WTC11 (cell line): ENCODE measurements around the gene MAPT. TPM values are rescaled to one million over a fixed set of nuclear protein-coding genes. Genes with fewer than 3 reads are reported as not detected.

ENCODE experiments used
- ATAC-seq: fragments of 200-7000 bp; cut with Tn5 transposase; 2 replicates; pipeline ENCODE4 v1.10.0; 2021; ENCODE audit warnings: mild to moderate bottlenecking, moderate library complexity
- CTCF ChIA-PET: fragments of 300-600 bp; sonication (Branson Sonifier 250); formaldehyde crosslinking; loops from one replicate; lab custom pipeline; 2021; ENCODE audit warnings: antibody characterized with exemption; lab: Charles Lee
- POLR2A ChIA-PET: fragments of 350-600 bp; sonication (Branson Sonifier 250); formaldehyde crosslinking; loops from one replicate; lab custom pipeline; 2021; ENCODE audit warnings: antibody characterized with exemption; lab: Charles Lee
- DNase-seq: peaks from one replicate; pipeline ENCODE4 v3.0.0; 2021; ENCODE audit warnings: low spot score
- H3K27ac Mint-ChIP-seq: 2 replicates; pipeline ENCODE4 v1.8.0; 2021; ENCODE audit warnings: mixed read lengths
- H3K27me3 Mint-ChIP-seq: 2 replicates; pipeline ENCODE4 v1.8.0; 2021; ENCODE audit warnings: low read depth, mild to moderate bottlenecking, moderate library complexity, mixed read lengths
- H3K36me3 Mint-ChIP-seq: 2 replicates; pipeline ENCODE4 v1.8.0; 2021; ENCODE audit warnings: mixed read lengths
- H3K4me1 Mint-ChIP-seq: 2 replicates; pipeline ENCODE4 v1.8.0; 2022; ENCODE audit warnings: mixed read lengths
- H3K4me3 Mint-ChIP-seq: 2 replicates; pipeline ENCODE4 v1.8.0; 2021; ENCODE audit warnings: mild to moderate bottlenecking, moderate library complexity, mixed read lengths
- H3K9me3 Mint-ChIP-seq: 2 replicates; pipeline ENCODE4 v1.8.0; 2021; ENCODE audit warnings: mixed read lengths
- ATF2 ChIP-seq: sonication (generic); formaldehyde crosslinking; IDR thresholded peaks from 2 replicates; pipeline ENCODE4 v1.8.1; 2022; ENCODE audit warnings: low read depth, missing genetic modification reagents, borderline replicate concordance
- ATF6 ChIP-seq: sonication (generic); formaldehyde crosslinking; IDR thresholded peaks from 2 replicates; pipeline ENCODE4 v1.8.1; 2023; ENCODE audit warnings: mild to moderate bottlenecking, missing genetic modification reagents
- CREB1 ChIP-seq: sonication (generic); formaldehyde crosslinking; IDR thresholded peaks from 2 replicates; pipeline ENCODE4 v1.8.0; 2023; ENCODE audit warnings: mild to moderate bottlenecking, missing genetic modification reagents
- ESRRA ChIP-seq: sonication (generic); formaldehyde crosslinking; IDR thresholded peaks from 2 replicates; pipeline ENCODE4 v1.8.1; 2022; ENCODE audit warnings: mild to moderate bottlenecking, missing genetic modification reagents, borderline replicate concordance
- GABPB1 ChIP-seq: sonication (generic); formaldehyde crosslinking; IDR thresholded peaks from 2 replicates; pipeline ENCODE4 v1.8.1; 2023; ENCODE audit warnings: mild to moderate bottlenecking, missing genetic modification reagents
- JUN ChIP-seq: sonication (generic); formaldehyde crosslinking; IDR thresholded peaks from 2 replicates; pipeline ENCODE4 v1.8.0; 2023; ENCODE audit warnings: mild to moderate bottlenecking, missing genetic modification reagents
- KAT7 ChIP-seq: sonication (generic); formaldehyde crosslinking; IDR thresholded peaks from 2 replicates; pipeline ENCODE4 v1.8.1; 2023; ENCODE audit warnings: missing genetic modification reagents, mild to moderate bottlenecking, borderline replicate concordance
- TEAD1 ChIP-seq: sonication (generic); formaldehyde crosslinking; IDR thresholded peaks from 2 replicates; pipeline ENCODE4 v1.8.0; 2022; ENCODE audit warnings: mild to moderate bottlenecking, missing genetic modification reagents
- total RNA-seq: library from RNA; stranded (reverse); gene quantifications from 3 replicates; pipeline ENCODE4 v1.2.3, GENCODE V29; 2021
- TF ChIP-seq, protein P1 (sequence below): fragments of 250-450 bp; sonication (Bioruptor Pico); IDR thresholded peaks from 2 replicates; pipeline ENCODE4 v1.9.0; 2021; ENCODE audit warnings: mild to moderate bottlenecking
- TF ChIP-seq, protein P2 (sequence below): fragments of 250-450 bp; sonication (Bioruptor Pico); IDR thresholded peaks from 2 replicates; pipeline ENCODE4 v1.9.0; 2021; ENCODE audit warnings: mild to moderate bottlenecking, borderline replicate concordance
- TF ChIP-seq, protein P3 (sequence below): sonication (generic); formaldehyde crosslinking; IDR thresholded peaks from 2 replicates; pipeline ENCODE4 v1.8.1; 2023; ENCODE audit warnings: mild to moderate bottlenecking, missing genetic modification reagents
- TF ChIP-seq, protein P4 (sequence below): sonication (generic); formaldehyde crosslinking; IDR thresholded peaks from 2 replicates; pipeline ENCODE4 v1.8.1; 2022; ENCODE audit warnings: low read depth, mild to moderate bottlenecking, moderate library complexity, missing genetic modification reagents, borderline replicate concordance
- TF ChIP-seq, protein P5 (sequence below): fragments of 250-450 bp; sonication (Bioruptor Pico); conservative IDR thresholded peaks from 2 replicates; pipeline ENCODE4 v1.9.0; 2021; ENCODE audit warnings: mild to moderate bottlenecking

The MAPT gene
- total RNA-seq, 1 experiment from 2014 or later: 2.2 TPM

DNA sequence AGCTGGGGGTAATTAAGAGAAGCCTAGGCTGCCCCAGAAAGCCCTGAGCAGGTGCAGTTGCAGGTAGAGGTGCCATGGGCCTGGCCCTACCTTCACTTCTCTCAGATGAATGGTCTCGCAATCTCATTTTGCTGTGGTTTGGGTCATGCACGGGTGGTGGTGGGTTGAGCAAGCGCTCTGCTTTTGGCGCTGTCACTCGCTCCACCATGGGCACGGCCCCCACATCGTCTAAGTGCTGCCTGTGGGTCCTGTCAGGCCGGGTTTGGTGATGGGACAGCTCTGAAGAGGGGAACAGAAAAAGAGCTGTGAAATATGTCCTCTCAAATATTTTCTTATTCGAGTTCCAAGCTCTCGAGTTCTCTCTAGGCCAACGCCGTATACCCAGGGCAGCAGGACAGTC lies 144.6 kb downstream of the MAPT start (continued):
- TF ChIP-seq, protein P1, sequence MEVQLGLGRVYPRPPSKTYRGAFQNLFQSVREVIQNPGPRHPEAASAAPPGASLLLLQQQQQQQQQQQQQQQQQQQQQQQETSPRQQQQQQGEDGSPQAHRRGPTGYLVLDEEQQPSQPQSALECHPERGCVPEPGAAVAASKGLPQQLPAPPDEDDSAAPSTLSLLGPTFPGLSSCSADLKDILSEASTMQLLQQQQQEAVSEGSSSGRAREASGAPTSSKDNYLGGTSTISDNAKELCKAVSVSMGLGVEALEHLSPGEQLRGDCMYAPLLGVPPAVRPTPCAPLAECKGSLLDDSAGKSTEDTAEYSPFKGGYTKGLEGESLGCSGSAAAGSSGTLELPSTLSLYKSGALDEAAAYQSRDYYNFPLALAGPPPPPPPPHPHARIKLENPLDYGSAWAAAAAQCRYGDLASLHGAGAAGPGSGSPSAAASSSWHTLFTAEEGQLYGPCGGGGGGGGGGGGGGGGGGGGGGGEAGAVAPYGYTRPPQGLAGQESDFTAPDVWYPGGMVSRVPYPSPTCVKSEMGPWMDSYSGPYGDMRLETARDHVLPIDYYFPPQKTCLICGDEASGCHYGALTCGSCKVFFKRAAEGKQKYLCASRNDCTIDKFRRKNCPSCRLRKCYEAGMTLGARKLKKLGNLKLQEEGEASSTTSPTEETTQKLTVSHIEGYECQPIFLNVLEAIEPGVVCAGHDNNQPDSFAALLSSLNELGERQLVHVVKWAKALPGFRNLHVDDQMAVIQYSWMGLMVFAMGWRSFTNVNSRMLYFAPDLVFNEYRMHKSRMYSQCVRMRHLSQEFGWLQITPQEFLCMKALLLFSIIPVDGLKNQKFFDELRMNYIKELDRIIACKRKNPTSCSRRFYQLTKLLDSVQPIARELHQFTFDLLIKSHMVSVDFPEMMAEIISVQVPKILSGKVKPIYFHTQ (CRISPR knock-in tag): no peak
- TF ChIP-seq, protein P2, sequence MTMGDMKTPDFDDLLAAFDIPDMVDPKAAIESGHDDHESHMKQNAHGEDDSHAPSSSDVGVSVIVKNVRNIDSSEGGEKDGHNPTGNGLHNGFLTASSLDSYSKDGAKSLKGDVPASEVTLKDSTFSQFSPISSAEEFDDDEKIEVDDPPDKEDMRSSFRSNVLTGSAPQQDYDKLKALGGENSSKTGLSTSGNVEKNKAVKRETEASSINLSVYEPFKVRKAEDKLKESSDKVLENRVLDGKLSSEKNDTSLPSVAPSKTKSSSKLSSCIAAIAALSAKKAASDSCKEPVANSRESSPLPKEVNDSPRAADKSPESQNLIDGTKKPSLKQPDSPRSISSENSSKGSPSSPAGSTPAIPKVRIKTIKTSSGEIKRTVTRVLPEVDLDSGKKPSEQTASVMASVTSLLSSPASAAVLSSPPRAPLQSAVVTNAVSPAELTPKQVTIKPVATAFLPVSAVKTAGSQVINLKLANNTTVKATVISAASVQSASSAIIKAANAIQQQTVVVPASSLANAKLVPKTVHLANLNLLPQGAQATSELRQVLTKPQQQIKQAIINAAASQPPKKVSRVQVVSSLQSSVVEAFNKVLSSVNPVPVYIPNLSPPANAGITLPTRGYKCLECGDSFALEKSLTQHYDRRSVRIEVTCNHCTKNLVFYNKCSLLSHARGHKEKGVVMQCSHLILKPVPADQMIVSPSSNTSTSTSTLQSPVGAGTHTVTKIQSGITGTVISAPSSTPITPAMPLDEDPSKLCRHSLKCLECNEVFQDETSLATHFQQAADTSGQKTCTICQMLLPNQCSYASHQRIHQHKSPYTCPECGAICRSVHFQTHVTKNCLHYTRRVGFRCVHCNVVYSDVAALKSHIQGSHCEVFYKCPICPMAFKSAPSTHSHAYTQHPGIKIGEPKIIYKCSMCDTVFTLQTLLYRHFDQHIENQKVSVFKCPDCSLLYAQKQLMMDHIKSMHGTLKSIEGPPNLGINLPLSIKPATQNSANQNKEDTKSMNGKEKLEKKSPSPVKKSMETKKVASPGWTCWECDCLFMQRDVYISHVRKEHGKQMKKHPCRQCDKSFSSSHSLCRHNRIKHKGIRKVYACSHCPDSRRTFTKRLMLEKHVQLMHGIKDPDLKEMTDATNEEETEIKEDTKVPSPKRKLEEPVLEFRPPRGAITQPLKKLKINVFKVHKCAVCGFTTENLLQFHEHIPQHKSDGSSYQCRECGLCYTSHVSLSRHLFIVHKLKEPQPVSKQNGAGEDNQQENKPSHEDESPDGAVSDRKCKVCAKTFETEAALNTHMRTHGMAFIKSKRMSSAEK (CRISPR knock-in tag): no peak
- TF ChIP-seq ESRRA: no peak
- TF ChIP-seq, protein P3, sequence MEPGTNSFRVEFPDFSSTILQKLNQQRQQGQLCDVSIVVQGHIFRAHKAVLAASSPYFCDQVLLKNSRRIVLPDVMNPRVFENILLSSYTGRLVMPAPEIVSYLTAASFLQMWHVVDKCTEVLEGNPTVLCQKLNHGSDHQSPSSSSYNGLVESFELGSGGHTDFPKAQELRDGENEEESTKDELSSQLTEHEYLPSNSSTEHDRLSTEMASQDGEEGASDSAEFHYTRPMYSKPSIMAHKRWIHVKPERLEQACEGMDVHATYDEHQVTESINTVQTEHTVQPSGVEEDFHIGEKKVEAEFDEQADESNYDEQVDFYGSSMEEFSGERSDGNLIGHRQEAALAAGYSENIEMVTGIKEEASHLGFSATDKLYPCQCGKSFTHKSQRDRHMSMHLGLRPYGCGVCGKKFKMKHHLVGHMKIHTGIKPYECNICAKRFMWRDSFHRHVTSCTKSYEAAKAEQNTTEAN (CRISPR knock-in tag): no peak

DNA sequence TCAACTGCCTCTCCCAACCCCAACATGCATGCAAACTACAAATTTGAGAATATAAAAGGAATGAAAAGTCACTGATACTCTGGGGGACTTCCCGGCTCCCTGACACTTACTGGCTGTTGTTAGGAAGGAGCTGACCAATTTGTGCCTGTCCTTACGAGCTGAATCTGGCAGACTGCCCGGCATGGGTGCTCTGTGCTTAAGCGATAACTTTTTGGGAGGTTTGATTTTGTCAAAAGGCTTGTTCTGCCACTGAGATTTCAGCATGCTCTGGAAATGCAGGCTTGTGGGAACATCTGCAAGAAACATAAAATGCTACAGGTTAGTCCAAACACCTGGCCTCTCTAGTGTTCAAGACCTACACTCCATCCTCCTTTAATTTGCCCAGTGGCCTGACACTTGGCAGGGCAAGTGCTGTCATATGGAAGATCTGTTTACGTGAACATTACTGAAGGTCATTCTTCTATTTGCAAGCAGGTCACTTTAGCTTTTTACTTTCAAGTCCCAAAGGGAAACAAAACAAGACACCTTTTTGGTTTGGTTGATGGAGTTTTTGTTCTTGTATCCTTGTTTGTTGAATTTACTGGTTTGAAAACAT lies 145.3 kb downstream of the MAPT start:
- peaks cover 79% of the 10 kb centered on the region for H3K36me3 Mint-ChIP-seq
- H3K4me3 Mint-ChIP-seq: no peak overlapping the region
- H3K27ac Mint-ChIP-seq: no peak overlapping the region

More for the DNA sequence above, 145.3 kb downstream of the MAPT start:
- POLR2A ChIA-PET: no interaction called here
- TF ChIP-seq KAT7: no peak
- no peak for TF ChIP-seq TEAD1 (CRISPR knock-in tag)
- TF ChIP-seq, protein P4, sequence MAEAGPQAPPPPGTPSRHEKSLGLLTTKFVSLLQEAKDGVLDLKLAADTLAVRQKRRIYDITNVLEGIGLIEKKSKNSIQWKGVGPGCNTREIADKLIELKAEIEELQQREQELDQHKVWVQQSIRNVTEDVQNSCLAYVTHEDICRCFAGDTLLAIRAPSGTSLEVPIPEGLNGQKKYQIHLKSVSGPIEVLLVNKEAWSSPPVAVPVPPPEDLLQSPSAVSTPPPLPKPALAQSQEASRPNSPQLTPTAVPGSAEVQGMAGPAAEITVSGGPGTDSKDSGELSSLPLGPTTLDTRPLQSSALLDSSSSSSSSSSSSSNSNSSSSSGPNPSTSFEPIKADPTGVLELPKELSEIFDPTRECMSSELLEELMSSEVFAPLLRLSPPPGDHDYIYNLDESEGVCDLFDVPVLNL (CRISPR knock-in tag): no peak
- TF ChIP-seq JUN: no peak
- TF ChIP-seq, protein P3 (CRISPR knock-in tag): no peak
- TF ChIP-seq, protein P5, sequence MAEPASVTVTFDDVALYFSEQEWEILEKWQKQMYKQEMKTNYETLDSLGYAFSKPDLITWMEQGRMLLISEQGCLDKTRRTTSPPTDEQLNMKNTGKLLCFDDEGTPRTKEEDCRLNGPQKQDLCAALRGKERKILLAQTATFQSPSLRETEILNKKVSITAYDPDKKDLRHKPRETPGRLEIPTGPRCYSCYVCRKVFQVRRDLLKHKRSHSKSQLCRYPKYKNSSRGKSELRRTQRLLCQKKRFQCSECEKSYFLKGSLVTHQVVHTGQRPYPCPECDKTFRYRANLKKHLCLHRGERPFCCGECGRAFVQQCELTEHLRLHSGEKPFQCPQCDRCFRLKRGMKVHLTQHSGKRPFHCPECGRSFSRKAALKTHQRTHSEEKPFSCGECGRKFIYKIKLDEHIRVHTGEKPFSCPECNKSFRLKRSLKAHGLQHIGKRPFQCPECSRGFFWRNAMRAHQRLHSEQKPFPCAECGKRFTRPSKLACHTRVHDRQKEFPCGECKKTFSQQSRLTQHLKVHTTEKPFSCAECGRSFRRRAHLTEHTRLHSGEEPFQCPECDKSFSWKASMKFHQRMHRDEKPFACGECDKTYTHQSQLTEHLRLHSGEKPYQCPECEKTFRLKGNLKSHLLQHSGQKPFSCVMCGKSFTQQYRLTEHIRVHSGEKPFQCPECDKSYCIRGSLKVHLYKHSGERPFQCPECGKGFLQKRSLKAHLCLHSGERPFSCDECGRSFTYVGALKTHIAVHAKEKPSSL: no peak
- TF ChIP-seq GABPB1: no peak
- TF ChIP-seq ATF6 (CRISPR knock-in tag): no peak
- TF ChIP-seq CREB1 (CRISPR knock-in tag): no peak
- TF ChIP-seq ATF2 (CRISPR knock-in tag): no peak
- peaks cover 9% of the 10 kb centered on the region for H3K4me1 Mint-ChIP-seq
- CTCF ChIA-PET: no interaction called here
- H3K27me3 Mint-ChIP-seq: no peaks in the 10 kb centered on the region
- ATAC-seq (no peak), DNase-seq (no peak)
- no peaks in the 10 kb centered on the region for H3K9me3 Mint-ChIP-seq
